ENCODE results near the gene SESN3.

The SESN3 gene

DNA sequence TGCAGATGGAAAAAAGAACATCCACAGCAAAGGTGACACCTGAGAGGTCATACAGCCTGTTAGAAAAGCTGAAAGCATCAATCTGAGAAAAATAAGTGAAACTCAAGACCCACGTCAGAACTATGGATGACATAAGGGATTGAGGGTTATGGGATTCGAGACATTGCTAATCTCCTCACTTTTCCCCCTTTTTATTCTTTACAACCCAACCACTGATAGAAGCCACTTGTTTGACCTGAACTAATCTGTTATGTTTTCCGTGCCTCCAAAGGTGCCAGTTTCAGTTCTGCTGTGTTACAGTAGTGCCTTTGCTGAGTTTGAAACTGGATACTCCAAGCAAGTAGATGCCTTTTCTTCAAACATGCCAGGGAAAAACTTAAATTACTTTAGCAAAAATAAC lies 16.9 kb upstream of the SESN3 start:
- Histone ChIP-seq H3K4me3 (ENCODE audit: low read length) (no peak overlapping the region), H3K36me3 (ENCODE audit: insufficient read depth, low read depth, low read length) (no peaks in the 10 kb centered on the region), H3K27me3 (ENCODE audit: insufficient read depth, low read length) (no peaks in the 10 kb centered on the region), H3K4me1 (ENCODE audit: insufficient read depth, low read length) (peaks cover 30% of the 10 kb centered on the region), H3K27ac (ENCODE audit: low read length) (no peak overlapping the region), H3K9me3 (ENCODE audit: insufficient read depth, low read depth, low read length) (no peaks in the 10 kb centered on the region), H3K9ac (ENCODE audit: low read depth, low read length) (no peak overlapping the region)

- H3K4me3 ChIP-seq (ENCODE audit: low read length) = no peak overlapping the region
- no peak overlapping the region for H3K27ac ChIP-seq (ENCODE audit: low read length)
- no peaks in the 10 kb centered on the region for H3K9me3 ChIP-seq (ENCODE audit: insufficient read depth, low read depth, low read length)
- no peak overlapping the region for H3K9ac ChIP-seq (ENCODE audit: low read depth, low read length)
- no peaks in the 10 kb centered on the region for H3K36me3 ChIP-seq (ENCODE audit: insufficient read depth, low read depth, low read length)
- peaks cover 29% of the 10 kb centered on the region for H3K4me1 ChIP-seq (ENCODE audit: insufficient read depth, low read length)
- H3K27me3 ChIP-seq (ENCODE audit: insufficient read depth, low read length) = no peaks in the 10 kb centered on the region
Measured at GRCh38 chr11:95247127-95247684, 16.2 kb upstream of the SESN3 start.

DNA sequence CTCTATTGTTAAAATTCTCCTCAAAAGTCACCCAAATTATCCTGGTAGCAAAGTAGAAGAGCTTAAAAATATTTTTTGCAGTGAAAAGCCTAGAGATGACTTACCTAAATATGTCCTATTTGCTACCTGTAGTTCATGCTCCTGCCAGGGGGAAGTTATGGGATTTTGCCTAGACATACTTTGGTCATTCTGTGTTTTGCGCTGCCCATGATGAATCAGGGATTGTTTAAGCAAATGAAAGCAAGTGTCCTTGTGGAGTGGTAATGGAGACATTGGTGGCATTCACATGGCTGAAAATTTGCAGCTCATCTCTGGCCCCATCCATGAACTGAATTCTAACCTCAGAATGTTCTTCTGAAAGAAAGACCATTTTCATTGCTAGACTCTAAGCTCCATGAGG lies 14.6 kb upstream of the SESN3 start:
- Histone ChIP-seq H3K4me1 (ENCODE audit: insufficient read depth, low read length) (peaks cover 21% of the 10 kb centered on the region), H3K27ac (ENCODE audit: low read length) (no peak overlapping the region), H3K36me3 (ENCODE audit: insufficient read depth, low read depth, low read length) (no peaks in the 10 kb centered on the region), H3K9ac (ENCODE audit: low read depth, low read length) (no peak overlapping the region), H3K27me3 (ENCODE audit: insufficient read depth, low read length) (no peaks in the 10 kb centered on the region), H3K9me3 (ENCODE audit: insufficient read depth, low read depth, low read length) (no peaks in the 10 kb centered on the region), H3K4me3 (ENCODE audit: low read length) (no peak overlapping the region)

GRCh38 chr11:95245038-95245437 lies 14.0 kb upstream of the SESN3 start:
- Histone ChIP-seq H3K27me3 (ENCODE audit: insufficient read depth, low read length) (no peaks in the 10 kb centered on the region), H3K27ac (ENCODE audit: low read length) (no peak overlapping the region), H3K9ac (ENCODE audit: low read depth, low read length) (no peak overlapping the region)

GRCh38 chr11:95243673-95244072 lies 12.7 kb upstream of the SESN3 start:
- Histone ChIP-seq H3K36me3 (ENCODE audit: insufficient read depth, low read depth, low read length) (no peaks in the 10 kb centered on the region), H3K9me3 (ENCODE audit: insufficient read depth, low read depth, low read length) (no peaks in the 10 kb centered on the region), H3K9ac (ENCODE audit: low read depth, low read length) (no peak overlapping the region), H3K27ac (ENCODE audit: low read length) (no peak overlapping the region), H3K27me3 (ENCODE audit: insufficient read depth, low read length) (no peaks in the 10 kb centered on the region), H3K4me1 (ENCODE audit: insufficient read depth, low read length) (peaks cover 15% of the 10 kb centered on the region), H3K4me3 (ENCODE audit: low read length) (no peak overlapping the region)

More at GRCh38 chr11:95245038-95245437, 14.0 kb upstream of the SESN3 start:
- no peaks in the 10 kb centered on the region for H3K36me3 ChIP-seq (ENCODE audit: insufficient read depth, low read depth, low read length)
- no peak overlapping the region for H3K4me3 ChIP-seq (ENCODE audit: low read length)
- H3K9me3 ChIP-seq (ENCODE audit: insufficient read depth, low read depth, low read length) = no peaks in the 10 kb centered on the region
- H3K4me1 ChIP-seq (ENCODE audit: insufficient read depth, low read length) = peaks cover 21% of the 10 kb centered on the region

GRCh38 chr11:95242845-95243605 lies 12.0 kb upstream of the SESN3 start:
- H3K9me3 ChIP-seq (ENCODE audit: insufficient read depth, low read depth, low read length) = no peaks in the 10 kb centered on the region
- H3K36me3 ChIP-seq (ENCODE audit: insufficient read depth, low read depth, low read length) = no peaks in the 10 kb centered on the region
- H3K4me1 ChIP-seq (ENCODE audit: insufficient read depth, low read length) = peaks cover 15% of the 10 kb centered on the region

GRCh38 chr11:95242091-95242844 lies 11.3 kb upstream of the SESN3 start:
- Histone ChIP-seq H3K27ac (ENCODE audit: low read length) (no peak overlapping the region), H3K4me3 (ENCODE audit: low read length) (no peak overlapping the region)

More at GRCh38 chr11:95242845-95243605, 12.0 kb upstream of the SESN3 start:
- Histone ChIP-seq H3K9ac (ENCODE audit: low read depth, low read length) (no peak overlapping the region), H3K27me3 (ENCODE audit: insufficient read depth, low read length) (no peaks in the 10 kb centered on the region), H3K27ac (ENCODE audit: low read length) (no peak overlapping the region), H3K4me3 (ENCODE audit: low read length) (no peak overlapping the region)

GRCh38 chr11:95241681-95242081 lies 10.7 kb upstream of the SESN3 start:
- no peak overlapping the region for H3K4me3 ChIP-seq (ENCODE audit: low read length)
- H3K27ac ChIP-seq (ENCODE audit: low read length) = no peak overlapping the region
- no peaks in the 10 kb centered on the region for H3K27me3 ChIP-seq (ENCODE audit: insufficient read depth, low read length)

More at GRCh38 chr11:95242091-95242844, 11.3 kb upstream of the SESN3 start:
- H3K9me3 ChIP-seq (ENCODE audit: insufficient read depth, low read depth, low read length) = no peaks in the 10 kb centered on the region
- no peak overlapping the region for H3K9ac ChIP-seq (ENCODE audit: low read depth, low read length)
- H3K27me3 ChIP-seq (ENCODE audit: insufficient read depth, low read length) = no peaks in the 10 kb centered on the region
- H3K4me1 ChIP-seq (ENCODE audit: insufficient read depth, low read length) = peaks cover 15% of the 10 kb centered on the region
- H3K36me3 ChIP-seq (ENCODE audit: insufficient read depth, low read depth, low read length) = no peaks in the 10 kb centered on the region

DNA sequence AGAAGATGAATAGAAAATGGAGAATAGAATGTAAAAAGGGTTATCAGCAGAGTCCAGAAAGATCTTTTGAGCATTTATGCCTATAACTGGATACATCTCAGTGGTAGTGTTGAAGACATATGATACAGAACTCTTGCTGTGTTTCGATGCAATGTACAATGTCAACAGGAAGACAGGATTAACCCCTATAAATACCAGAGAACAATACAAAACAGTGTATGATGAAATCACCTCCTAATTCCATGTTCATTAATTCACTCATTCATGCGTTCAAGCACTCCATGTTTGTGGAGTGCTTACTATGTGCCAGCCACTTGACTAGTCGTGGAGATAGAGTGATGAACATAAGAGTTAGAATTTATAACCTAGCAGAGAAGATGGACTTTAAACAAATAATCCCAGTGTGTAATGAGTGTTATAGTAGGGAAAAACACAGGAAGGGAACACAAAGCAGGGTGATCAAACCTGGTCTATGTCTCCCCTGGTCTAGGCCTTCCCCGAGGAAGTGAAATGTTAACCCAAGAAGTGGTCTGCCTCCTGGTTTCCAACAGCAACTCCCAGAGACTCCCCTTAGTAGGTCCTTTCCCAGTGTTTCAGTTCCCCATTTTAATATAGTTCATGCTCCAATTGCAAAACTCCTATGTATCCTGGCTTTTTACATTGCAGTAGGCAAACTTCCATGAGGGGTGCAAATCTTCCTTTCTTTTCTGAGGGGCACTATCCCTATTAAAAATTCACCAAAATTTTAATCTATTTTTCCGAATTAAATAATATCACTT lies 9.1 kb upstream of the SESN3 start:
- H3K36me3 ChIP-seq (ENCODE audit: insufficient read depth, low read depth, low read length) = no peaks in the 10 kb centered on the region

More at GRCh38 chr11:95241681-95242081, 10.7 kb upstream of the SESN3 start:
- Histone ChIP-seq H3K4me1 (ENCODE audit: insufficient read depth, low read length) (peaks cover 15% of the 10 kb centered on the region), H3K9me3 (ENCODE audit: insufficient read depth, low read depth, low read length) (no peaks in the 10 kb centered on the region), H3K36me3 (ENCODE audit: insufficient read depth, low read depth, low read length) (no peaks in the 10 kb centered on the region), H3K9ac (ENCODE audit: low read depth, low read length) (no peak overlapping the region)

GRCh38 chr11:95232666-95233065 lies 1.7 kb upstream of the SESN3 start:
- Histone ChIP-seq H3K27me3 (ENCODE audit: insufficient read depth, low read length) (peaks cover 31% of the 10 kb centered on the region), H3K36me3 (ENCODE audit: insufficient read depth, low read depth, low read length) (no peaks in the 10 kb centered on the region), H3K9ac (ENCODE audit: low read depth, low read length) (peak overlapping the region; percentile 82; the same call in 1 of the 2 replicates), H3K27ac (ENCODE audit: low read length) (no peak overlapping the region), H3K9me3 (ENCODE audit: insufficient read depth, low read depth, low read length) (no peaks in the 10 kb centered on the region), H3K4me3 (ENCODE audit: low read length) (peak overlapping the region; percentile 80), H3K4me1 (ENCODE audit: insufficient read depth, low read length) (peaks cover 45% of the 10 kb centered on the region; the same call in 1 of the 2 replicates)

More for the DNA sequence above, 9.1 kb upstream of the SESN3 start:
- no peaks in the 10 kb centered on the region for H3K27me3 ChIP-seq (ENCODE audit: insufficient read depth, low read length)
- no peak overlapping the region for H3K4me3 ChIP-seq (ENCODE audit: low read length)
- H3K9me3 ChIP-seq (ENCODE audit: insufficient read depth, low read depth, low read length) = no peaks in the 10 kb centered on the region
- H3K9ac ChIP-seq (ENCODE audit: low read depth, low read length) = no peak overlapping the region
- H3K4me1 ChIP-seq (ENCODE audit: insufficient read depth, low read length) = peaks cover 20% of the 10 kb centered on the region
- no peak overlapping the region for H3K27ac ChIP-seq (ENCODE audit: low read length)

Measured in iPS-20b (cell line).